ENCODE measurements around the gene CRHBP. TPM values are rescaled to one million over a fixed set of nuclear protein-coding genes. Genes with fewer than 3 reads are reported as not detected.

Gene CRHBP
- total RNA-seq, 1 experiment from 2014 or later = not detected

- ChIA-PET CTCF (no interaction called here), POLR2A (no interaction called here)
- no peak for DNase-seq
- H3K4me3 Mint-ChIP-seq (ENCODE audit: unreplicated experiment) = no peak overlapping the region
- H3K27me3 ChIP-seq (replicated peaks; ENCODE audit: control insufficient read depth, insufficient read depth, low read length) = no peaks in the 10 kb centered on the region
- no TSS peak for BruUV-seq (replicated peaks)
- no peak overlapping the region for H3K27ac Mint-ChIP-seq (ENCODE audit: unreplicated experiment)
- H3K36me3 ChIP-seq (ENCODE audit: control insufficient read depth, insufficient read depth, low read length) = no peaks in the 10 kb centered on the region
- no peaks in the 10 kb centered on the region for H3K4me1 Mint-ChIP-seq (ENCODE audit: low read depth, unreplicated experiment)
- H3K27me3 Mint-ChIP-seq (ENCODE audit: insufficient read depth, unreplicated experiment) = peaks cover 7% of the 10 kb centered on the region
- H3K4me3 ChIP-seq (ENCODE audit: low read depth, low read length) = no peak overlapping the region
- no peaks in the 10 kb centered on the region for H3K9me3 Mint-ChIP-seq (ENCODE audit: unreplicated experiment)
- no peaks in the 10 kb centered on the region for H3K4me1 ChIP-seq
- intact Hi-C loops (cut with micrococcal nuclease; ENCODE audit: unreplicated experiment) = no loop called here
- TF ChIP-seq, protein P1, sequence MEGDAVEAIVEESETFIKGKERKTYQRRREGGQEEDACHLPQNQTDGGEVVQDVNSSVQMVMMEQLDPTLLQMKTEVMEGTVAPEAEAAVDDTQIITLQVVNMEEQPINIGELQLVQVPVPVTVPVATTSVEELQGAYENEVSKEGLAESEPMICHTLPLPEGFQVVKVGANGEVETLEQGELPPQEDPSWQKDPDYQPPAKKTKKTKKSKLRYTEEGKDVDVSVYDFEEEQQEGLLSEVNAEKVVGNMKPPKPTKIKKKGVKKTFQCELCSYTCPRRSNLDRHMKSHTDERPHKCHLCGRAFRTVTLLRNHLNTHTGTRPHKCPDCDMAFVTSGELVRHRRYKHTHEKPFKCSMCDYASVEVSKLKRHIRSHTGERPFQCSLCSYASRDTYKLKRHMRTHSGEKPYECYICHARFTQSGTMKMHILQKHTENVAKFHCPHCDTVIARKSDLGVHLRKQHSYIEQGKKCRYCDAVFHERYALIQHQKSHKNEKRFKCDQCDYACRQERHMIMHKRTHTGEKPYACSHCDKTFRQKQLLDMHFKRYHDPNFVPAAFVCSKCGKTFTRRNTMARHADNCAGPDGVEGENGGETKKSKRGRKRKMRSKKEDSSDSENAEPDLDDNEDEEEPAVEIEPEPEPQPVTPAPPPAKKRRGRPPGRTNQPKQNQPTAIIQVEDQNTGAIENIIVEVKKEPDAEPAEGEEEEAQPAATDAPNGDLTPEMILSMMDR (IDR thresholded peaks at IDR 0.05; ENCODE audit: insufficient read depth in 1 of 2, low read depth in 1 of 2, low read length in 1 of 2, severe bottlenecking in 1 of 2, unreplicated experiment in 1 of 2) = no peak
- no peaks in the 10 kb centered on the region for H3K36me3 Mint-ChIP-seq (ENCODE audit: insufficient read depth, unreplicated experiment)
- no peaks in the 10 kb centered on the region for H3K9me3 ChIP-seq
These were observed 24.9 kb upstream of the CRHBP start for GRCh38 chr5:76927961-76928360.

DNA sequence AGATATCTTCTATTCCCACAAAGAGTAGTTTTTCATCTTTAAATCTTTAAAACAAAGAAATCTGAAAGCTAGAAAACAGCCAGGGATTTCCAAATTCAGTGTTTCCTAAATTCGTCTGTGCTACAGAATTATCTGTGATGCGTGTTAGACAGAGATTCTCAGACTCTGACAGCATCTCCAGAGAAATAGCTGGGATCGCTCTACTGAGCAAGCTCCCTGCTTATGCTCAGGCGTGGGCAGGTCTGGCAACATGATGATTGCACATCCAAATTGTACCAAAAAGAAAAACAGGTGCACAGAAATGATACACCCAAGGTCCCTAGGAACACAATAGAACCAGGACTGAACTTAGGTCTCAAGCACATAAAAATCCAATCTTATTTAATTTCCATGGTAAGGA lies 22.8 kb upstream of the CRHBP start:
- BruUV-seq (replicated peaks) = no TSS peak
- Histone ChIP-seq H3K27me3 (replicated peaks; ENCODE audit: control insufficient read depth, insufficient read depth, low read length) (no peaks in the 10 kb centered on the region), H3K9me3 (no peaks in the 10 kb centered on the region), H3K36me3 (ENCODE audit: control insufficient read depth, insufficient read depth, low read length) (no peaks in the 10 kb centered on the region), H3K4me3 (ENCODE audit: low read depth, low read length) (no peak overlapping the region), H3K4me1 (no peaks in the 10 kb centered on the region)
- H3K36me3 Mint-ChIP-seq (ENCODE audit: insufficient read depth, unreplicated experiment) = no peaks in the 10 kb centered on the region
- H3K27ac Mint-ChIP-seq (ENCODE audit: unreplicated experiment) = no peak overlapping the region
- TF ChIP-seq, protein P1 (IDR thresholded peaks at IDR 0.05; ENCODE audit: insufficient read depth in 1 of 2, low read depth in 1 of 2, low read length in 1 of 2, severe bottlenecking in 1 of 2, unreplicated experiment in 1 of 2) = no peak
- H3K4me3 Mint-ChIP-seq (ENCODE audit: unreplicated experiment) = no peak overlapping the region
- ChIA-PET POLR2A (no interaction called here), CTCF (no interaction called here)
- no peaks in the 10 kb centered on the region for H3K9me3 Mint-ChIP-seq (ENCODE audit: unreplicated experiment)
- no peaks in the 10 kb centered on the region for H3K4me1 Mint-ChIP-seq (ENCODE audit: low read depth, unreplicated experiment)
- no peak for DNase-seq
- intact Hi-C loops (cut with micrococcal nuclease; ENCODE audit: unreplicated experiment) = no loop called here
- H3K27me3 Mint-ChIP-seq (ENCODE audit: insufficient read depth, unreplicated experiment) = peaks cover 4% of the 10 kb centered on the region

GRCh38 chr5:76938177-76938576 lies 14.7 kb upstream of the CRHBP start:
- Histone ChIP-seq H3K4me3 (ENCODE audit: low read depth, low read length) (no peak overlapping the region), H3K27me3 (replicated peaks; ENCODE audit: control insufficient read depth, insufficient read depth, low read length) (no peaks in the 10 kb centered on the region), H3K4me1 (no peaks in the 10 kb centered on the region), H3K9me3 (no peaks in the 10 kb centered on the region; the same call in 1 of the 2 replicates), H3K36me3 (ENCODE audit: control insufficient read depth, insufficient read depth, low read length) (no peaks in the 10 kb centered on the region)
- H3K27ac Mint-ChIP-seq (ENCODE audit: unreplicated experiment) = no peak overlapping the region
- no peaks in the 10 kb centered on the region for H3K4me1 Mint-ChIP-seq (ENCODE audit: low read depth, unreplicated experiment)
- intact Hi-C loops (cut with micrococcal nuclease; ENCODE audit: unreplicated experiment) = no loop called here
- H3K9me3 Mint-ChIP-seq (ENCODE audit: unreplicated experiment) = no peaks in the 10 kb centered on the region
- ChIA-PET POLR2A (no interaction called here), CTCF (no interaction called here)
- no peak overlapping the region for H3K4me3 Mint-ChIP-seq (ENCODE audit: unreplicated experiment)
- TF ChIP-seq, protein P1 (IDR thresholded peaks at IDR 0.05; ENCODE audit: insufficient read depth in 1 of 2, low read depth in 1 of 2, low read length in 1 of 2, severe bottlenecking in 1 of 2, unreplicated experiment in 1 of 2) = no peak
- H3K27me3 Mint-ChIP-seq (ENCODE audit: insufficient read depth, unreplicated experiment) = no peaks in the 10 kb centered on the region
- no peak for DNase-seq
- no TSS peak for BruUV-seq (replicated peaks)
- no peaks in the 10 kb centered on the region for H3K36me3 Mint-ChIP-seq (ENCODE audit: insufficient read depth, unreplicated experiment)

All from Caco-2 (cell line).